Forelimb muscle (tissue), 1 donor: ENCODE data around the gene JAZF1. TPM values are rescaled to one million over a fixed set of nuclear protein-coding genes. Genes with fewer than 3 reads are reported as not detected.
"Not testable (repeated sequence)": the region's sequence is repeated elsewhere in the genome, so short reads cannot be mapped to it uniquely, and the experiment has no call there.

Experiments
- DNase-seq: peaks from one replicate; pipeline ENCODE4 v3.0.0-alpha.2; 2013; ENCODE audit warnings: low read depth
- polyA plus RNA-seq: library from polyadenylated mRNA; unstranded; fragments of 120-200 nt; gene quantifications from one replicate; pipeline ENCODE4 v1.2.1, GENCODE V29; 2013; ENCODE audit not compliant: insufficient read length

JAZF1 gene
- polyA plus RNA-seq, 1 donor, result 26.0 TPM

DNA sequence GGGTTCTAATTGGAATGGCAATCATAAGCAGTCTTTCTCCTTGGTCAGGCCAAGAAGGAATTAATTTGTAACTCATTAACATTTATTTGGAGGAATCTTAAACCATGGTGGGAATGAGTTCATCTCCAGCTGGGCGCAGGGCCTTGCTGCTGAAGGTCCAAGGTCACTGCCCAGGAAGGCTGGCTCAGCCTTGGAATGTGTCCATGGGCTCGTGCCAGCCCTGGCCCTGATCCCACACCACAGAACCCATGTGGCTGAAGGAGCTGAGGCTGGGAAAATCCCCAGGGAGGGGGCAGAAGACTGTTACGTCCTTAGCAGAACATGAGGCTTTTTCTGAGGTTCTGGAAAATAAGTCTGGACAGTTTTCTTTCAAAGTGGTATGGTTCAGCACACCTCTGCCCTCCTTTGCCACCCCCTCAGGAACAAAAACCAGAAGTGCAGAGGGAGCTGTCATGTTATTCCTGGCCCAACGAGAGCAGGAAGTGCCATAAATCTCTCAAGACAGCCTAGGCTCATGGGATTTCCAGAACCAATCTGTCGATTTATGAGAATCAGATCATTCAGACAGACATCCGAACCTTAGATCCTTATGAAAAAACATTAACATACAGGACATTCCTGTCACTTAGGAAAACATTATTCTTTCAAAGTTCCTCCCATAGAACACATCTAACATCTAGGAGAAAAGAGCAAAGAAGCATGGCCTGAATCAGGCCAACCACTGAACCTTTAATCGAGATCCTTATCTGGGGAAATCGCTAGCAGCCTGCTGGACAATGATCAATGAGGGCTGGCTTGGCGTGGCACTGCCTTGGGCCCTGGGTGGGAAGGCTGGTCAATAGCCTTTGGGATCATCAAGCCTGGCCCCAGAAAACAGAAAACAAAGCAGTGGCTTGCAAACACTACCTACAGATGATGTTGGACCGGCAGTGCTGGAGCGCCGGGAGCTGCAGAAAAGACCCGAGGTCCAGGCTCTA is 306.3 kb downstream of the JAZF1 start:
- DNase-seq, result no peak

DNA sequence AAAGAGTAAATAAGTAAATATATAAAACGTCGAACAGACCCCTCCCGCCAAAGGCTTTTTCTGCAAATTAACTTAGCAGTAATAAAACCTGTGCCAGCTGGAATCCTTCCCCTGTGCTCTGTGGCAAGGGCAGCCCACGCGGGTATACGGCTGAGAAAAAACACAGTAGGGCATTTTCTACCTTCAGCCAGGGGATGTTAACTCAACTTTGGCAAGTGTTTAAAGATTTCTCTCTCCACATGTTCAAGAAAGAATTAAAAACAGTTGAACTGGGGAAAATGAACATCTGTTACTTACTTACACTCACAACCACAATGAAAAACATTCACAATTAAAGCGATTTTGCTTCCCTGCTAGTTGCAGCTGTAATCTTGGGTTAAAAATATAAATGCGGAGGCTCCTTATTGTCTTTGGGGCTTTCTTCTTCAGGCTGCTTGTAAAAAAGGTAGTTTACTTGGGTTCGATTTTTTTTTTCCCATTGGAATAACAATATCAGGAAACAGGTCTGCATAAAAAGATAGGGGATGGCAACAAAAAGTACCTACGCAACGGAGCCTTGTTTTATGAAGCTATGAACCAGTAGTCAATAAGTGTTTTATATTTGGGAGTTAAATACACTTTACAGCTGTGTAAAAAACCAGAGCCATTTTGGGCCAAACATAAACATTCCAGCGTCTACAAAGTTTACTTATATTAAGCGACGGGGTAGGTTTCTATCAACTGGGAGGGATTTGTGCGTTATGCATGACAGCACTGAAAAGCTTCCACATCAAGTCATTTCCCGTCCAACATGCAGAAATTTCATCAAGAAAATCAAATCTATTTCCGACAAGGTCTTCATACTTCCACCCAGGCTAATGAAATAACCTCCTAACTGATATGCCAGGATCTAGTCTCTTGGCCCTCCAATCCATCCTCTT is 308.0 kb downstream of the JAZF1 start:
- DNase-seq, result no peak

DNA sequence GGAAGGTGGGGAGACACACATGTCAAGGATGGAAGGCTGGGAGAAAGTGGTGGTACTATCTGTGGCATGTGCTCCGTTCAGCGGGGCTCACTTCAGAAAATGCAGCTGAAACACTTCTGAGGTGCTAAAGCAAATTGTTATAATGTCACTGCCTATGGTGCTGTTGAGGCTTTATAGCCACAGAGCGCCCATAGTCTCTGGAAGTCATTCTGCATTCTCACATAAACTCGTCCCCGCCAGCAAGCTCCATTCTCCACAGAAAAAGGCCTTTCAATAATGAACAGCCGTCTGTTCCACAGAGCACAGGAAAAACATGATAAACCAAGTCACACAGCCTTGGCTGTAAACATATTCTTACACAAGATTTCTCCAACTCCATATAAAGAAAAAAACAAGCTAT is 308.7 kb downstream of the JAZF1 start:
- no peak for DNase-seq

DNA sequence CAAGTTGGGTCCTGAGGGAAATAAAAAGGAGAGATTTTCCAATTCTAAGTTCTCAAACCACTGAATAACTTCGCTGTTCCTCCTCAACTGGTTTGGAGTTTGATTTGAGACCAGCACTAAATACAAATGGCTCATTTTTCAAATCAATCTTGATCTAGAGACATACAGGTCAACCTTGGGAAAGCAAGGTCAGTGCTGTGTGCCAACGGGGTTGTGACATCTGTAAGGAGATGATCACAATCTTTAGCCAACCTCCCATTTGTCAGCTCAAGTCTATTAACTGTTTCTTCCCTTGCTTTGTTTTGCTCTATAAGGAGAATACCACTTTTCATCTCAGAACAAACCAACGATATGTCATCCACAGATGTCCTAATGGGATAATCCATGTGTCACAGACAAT is 309.5 kb downstream of the JAZF1 start:
- DNase-seq, result no peak

DNA sequence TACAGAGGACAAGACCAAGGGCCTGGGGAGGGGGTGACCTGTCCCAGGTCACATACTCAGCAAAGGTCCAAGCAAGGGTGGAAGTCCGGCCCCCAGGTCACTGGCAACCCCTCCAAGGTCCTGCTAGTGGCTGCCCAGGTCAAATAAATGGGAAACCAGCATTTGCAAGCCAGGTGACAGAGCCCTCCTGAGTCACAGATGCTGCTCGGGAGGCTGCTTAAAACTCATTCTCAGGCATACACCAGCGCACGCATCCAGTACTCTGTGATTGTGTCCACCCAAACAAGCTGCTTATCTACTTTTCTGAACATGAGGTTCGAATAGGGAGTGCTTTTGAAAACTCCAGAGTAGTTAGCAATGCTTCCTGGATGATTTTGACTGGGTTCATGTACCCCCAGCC is 310.0 kb downstream of the JAZF1 start:
- DNase-seq, result no peak

DNA sequence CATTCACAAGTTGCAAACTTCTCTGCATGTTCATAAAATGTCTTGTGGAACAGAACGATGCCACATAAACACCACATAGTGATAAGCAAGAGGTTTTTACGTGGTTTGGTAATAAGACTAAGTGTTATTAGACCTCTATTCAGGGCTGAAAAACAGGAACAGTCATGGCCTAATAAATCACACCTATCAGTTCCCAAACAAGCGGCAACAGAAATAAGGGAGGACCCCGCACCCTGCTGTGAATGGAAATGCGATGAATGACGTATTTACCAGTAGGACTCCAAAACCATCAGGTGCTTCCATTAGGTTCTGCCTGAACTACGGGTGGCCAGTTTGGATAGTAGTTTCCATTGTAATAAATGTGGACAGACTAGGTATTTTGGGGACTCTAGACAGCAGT is 311.5 kb downstream of the JAZF1 start:
- no peak for DNase-seq

DNA sequence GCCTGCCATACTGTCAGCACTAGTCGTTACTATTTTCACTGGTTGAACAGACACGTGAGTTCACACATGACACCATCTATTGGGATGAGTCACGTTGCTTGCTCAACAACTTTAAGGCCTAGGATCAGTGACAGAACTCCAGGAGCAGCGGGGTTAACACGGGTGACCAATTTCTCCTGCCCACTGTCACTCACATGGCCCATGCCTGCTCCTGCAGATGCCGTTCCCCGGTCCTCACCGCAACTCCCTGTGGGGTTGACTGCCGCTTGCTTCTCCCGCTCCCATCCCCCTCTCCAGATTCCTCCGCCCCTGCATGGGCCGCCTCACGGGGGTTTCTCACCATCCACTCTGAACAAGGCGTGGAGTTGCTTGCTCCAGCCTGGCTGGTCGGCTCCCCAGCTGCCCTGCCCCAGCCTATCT is 312.5 kb downstream of the JAZF1 start:
- no peak for DNase-seq

DNA sequence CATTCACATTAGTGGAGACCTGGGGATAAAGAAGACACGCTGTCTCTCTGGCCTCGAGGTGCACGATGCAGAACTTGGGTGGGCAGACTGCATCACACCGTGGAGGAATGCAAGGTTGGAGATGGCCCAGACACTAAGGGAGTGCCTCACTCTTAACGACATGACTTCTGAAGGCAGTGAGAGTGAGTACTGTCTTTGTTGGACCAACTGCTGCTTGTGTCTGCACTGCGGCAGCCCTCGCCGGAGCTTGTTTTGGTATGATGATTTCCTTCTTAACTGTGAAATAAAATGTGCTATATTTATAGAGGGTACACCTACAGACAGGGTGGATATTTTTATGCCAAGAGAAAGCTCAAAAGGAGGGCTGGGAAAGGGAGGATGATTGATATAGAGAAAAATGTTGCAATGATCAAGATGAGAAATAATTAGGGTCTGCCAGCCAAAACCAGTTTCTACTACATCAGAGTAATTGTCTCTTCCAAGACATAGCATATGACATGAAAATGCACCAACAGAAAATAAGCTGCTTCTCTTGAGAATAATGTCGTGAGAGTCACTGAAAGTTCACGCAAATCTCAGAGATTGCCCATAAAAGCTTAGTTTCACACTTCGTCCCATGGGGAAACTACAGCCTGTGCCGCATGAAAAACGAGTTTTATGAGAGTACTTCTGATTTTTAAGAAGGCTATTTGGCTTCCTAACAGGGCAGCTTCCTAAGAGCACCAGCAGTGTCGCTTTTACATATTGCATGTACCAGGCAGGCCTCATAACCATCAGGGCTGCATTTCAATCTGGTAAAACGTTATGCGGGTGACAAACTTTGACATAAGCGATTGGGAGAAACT is 313.5 kb downstream of the JAZF1 start:
- DNase-seq, result no peak

DNA sequence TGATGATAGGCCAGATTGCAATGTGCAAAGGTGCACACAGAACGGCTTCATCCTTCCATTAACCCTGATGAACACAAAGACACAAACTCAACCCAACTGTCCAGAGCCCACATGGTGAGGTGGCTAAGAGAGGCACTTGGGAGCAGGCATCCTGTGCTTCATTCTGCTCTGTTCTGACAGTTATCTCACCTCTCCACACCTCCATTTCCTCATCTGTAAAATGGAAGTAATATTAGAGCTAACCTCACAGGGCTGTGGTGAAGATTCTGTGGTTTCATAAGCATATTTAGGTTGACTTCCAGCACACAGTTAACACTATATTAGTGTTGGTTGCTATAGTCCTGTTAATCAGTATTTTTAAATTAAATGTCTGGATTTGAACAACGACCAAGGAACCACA is 314.3 kb downstream of the JAZF1 start:
- DNase-seq, result no peak

DNA sequence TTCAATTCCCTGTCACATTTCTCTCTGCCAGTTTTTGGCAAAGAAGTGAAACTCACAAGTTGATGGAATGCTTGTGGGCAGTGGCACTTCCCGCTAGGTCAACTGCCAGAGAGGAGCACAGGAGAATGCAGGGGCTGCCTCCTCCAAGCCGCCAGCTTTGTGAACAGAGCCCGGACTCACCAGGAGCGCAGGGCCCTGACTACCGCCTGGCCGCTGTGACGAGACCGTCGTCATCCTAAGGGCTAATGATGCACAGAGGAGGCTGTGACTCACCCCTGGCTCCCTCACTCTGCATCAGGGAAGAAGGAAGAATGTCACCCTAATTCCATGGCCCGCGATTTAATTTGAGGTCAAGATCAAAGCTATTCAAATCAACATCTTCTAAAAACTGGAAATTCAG is 316.7 kb downstream of the JAZF1 start:
- no peak for DNase-seq

DNA sequence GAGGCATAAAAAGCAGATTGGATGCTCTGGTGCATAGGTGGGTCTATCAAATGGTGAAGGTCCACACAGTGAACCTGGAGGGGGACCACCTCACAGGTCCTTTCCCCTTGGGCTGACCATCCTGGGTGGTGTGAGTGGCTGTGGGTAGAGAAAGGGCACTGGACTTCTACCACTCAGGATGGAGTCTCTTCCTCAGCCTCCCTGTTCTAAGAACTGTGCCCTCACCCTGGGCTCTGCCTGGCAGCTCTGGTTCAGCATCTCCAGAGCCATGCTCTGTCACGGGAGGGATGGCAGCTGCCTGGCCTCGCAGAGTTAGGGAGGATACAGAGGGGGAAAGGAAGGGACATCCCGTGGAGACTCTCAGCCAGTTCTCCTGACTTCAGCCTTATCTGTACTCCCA is 318.8 kb downstream of the JAZF1 start:
- DNase-seq, result no peak

DNA sequence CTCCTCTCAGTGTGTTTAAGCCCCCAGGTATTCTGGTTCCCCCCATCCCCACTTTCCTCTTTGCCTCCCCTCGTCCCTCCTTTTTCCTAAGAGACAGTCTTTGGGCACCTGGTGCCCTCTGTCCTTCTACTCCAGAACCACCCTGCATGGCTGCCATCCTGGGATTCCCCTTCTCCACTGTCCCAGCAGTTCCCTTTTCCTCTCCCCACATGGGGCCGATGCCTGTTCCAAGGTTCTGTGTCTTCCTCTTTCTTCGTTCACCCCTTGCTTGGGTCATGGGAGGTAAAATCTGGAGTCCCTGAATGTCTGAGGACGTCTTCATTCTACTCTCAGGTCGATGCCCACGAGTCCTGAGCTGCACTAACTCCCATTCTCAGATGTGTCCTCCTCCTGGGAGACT is 319.8 kb downstream of the JAZF1 start:
- no peak for DNase-seq

DNA sequence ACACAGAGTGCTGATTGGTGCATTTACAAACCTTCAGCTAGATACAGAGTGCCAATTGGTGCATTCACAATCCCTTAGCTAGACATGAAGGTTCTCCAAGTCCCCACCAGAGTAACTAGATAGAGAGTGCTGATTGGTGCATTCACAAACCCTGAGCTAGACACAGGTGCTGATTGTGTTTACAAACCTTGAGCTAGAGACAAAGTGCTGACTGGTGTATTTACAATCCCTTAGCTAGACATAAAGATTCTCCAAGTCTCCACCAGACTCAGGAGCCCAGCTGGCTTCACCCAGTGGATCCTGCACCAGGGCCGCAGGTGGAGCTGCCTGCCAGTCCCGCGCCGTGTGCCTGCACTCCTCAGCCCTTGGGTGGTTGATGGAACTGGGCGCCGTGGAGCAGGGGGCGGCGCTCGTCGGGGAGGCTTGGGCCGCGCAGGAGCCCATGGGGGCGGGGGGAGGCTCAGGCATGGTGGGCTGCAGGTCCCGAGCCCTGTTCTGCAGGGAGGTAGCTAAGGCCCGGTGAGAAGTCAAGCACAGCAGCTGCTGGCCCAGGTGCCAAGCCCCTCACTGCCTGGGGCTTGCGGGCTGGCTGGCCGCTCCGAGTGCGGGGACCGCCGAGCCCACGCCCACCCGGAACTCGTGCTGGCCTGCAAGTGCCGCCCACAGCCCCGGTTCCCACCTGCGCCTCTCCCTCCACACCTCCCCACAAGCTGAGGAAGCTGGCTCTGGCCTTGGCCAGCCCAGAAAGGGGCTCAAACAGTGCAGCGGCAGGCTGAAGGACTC is 323.7 kb downstream of the JAZF1 start:
- not testable (repeated sequence) for DNase-seq

DNA sequence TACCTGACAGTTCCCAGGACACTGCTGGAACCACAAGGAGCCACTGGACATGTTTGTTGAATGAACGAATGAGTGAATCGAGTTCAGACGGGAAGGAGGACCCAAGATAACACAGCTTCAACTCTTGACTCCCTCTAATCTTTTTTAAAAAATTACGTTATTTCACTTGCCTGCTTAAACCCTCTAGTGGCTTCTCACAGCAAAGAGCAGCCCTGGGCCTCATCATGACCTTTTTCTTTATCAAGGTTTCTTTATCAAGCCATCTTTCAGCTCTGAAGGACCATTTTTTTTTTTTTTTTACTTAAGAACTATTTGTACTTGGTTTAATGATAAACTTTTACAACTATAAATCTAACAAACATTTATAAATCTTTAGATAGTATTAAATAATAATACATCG is 330.1 kb downstream of the JAZF1 start:
- no peak for DNase-seq

DNA sequence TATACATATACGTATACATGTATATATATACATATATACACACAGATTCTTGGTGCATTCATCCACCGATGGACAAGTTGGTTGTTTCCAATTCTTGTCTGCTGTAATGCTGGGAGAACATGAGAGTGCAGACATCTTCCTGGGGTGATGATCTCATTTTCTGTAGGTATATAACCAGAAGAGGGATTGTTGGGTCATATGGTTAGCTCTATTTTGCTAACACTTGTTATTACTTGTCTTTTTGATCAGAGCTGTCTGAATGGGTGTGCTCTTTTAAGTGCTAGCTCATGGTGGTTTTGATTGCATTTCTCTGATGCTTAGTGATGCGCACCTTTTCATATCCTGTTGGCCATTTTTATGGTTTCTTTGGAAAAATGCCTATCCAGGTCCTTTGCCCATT is 334.2 kb downstream of the JAZF1 start:
- no peak for DNase-seq

DNA sequence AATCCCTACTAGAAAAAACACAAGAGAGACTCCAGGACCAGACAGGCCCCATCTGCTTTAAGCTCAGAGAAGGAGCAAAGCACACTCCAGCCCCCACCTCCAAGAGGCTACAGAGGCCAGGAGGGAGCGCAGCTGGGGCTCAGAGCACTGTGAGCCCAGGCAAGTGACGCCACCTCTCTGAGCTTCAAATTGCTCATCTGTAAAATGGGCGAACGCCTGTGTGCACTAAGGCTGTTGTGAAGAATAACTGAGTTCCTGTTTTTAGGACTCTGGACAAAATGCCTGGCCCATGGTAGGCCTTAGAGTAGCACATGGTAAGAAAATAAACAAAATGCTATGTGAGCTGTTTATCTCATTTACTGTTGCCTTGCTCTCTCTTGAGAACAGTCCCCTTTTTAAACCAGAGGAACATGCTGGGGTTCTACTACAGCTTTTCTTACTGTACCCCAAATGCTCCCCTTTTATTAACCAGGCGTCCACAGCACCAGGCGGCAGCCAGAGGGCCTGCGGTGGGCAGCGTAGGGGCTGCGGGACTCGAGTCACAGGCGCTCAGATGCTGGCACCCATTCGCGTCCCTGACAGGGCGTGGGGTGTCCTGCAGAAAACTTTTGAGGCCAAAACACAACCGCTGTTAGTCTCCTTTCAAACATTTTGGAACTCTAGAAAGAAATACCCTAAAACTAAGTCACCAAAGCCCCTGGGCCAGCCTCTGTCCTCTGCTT is 336.9 kb downstream of the JAZF1 start:
- no peak for DNase-seq

DNA sequence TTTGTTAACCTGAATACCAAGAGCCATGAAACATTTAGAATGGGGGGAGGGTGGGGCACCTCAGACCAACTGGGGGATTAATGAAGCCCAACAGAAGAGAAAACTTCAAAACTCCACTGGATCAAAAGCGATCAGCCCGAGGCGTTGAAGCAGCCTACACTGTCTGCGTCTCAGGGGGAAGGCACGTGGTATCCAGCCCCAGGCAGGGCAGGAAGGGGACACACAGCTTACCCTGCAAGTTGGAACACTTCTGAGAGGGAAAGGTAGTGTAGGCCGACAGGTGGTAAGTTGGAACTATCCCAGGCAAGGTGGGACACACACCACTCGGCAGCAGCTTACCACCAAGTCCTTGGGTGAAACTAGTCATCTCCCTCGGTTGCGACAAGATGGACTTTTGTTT is 337.7 kb downstream of the JAZF1 start:
- no peak for DNase-seq

DNA sequence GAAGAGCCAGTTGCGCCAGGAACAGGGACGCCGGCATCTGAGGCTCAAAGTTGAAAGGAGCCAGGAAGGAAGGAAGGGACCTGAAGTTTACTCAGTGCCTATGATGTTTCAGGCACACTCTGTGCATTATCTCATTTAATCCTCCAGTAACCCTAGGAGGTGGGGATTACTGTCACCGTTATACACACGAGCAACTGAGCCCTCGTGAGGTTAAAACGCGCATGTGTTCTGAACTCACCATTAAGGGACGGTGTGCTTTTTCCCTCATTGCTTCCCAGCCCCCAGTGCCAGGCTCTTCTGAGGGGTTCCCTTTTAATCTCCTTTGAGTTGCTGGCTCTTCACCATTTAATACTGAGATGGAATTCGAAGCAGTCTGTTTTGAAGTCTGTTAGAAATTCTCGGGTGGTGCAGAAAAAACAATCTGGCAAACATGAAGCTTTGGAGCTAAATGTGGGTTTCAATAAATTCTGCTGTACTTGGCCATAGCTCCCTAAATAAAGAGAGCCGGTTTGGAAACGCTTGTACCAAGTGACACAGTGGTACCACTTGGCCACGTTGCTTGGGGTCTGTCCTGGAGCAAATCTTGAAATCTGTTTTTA is 338.4 kb downstream of the JAZF1 start:
- DNase-seq, result no peak

DNA sequence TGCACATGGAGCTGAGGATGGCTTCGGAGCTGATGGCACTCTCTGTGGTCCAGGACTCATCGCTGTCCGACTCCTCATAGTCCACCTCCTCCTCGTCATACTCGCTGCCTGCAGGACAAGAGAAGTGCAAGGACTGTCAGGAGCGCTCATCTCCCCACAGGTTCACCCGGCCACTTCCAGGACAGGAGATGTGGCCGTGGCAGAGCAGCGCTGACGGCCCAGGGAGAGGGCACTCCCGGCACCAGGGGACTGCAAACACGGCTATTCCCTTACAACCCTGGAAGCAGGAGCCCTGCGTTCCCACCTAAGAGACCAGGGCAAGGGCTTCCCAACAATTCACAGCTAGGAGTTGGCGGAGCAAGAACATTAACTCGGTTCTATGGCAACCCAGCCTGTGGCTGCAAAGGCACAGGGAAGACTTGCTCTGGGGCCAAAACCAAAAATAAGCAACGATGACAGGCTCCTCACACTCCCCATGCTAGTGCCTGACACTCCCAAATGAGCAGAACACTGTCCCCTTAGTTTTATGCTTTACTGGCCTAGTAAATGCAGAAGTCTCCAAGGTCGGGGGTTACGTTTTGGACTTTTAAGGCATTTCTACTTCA is 339.7 kb downstream of the JAZF1 start:
- DNase-seq, result no peak
